Keratinocyte (primary cell): ENCODE results near the gene TPD52L1. TPM values are rescaled to one million over a fixed set of nuclear protein-coding genes. Genes with fewer than 3 reads are reported as not detected.

Experiments
- DNase-seq: peaks from one replicate; pipeline ENCODE4 v3.0.0-alpha.2; 2011; ENCODE audit warnings: low read depth, missing footprints, low spot score
- FAIRE-seq: peaks from 2 replicates; lab custom pipeline; 2011; peaks lifted over from hg19 to GRCh38; lab: Jason Lieb, UNC
- H2AFZ ChIP-seq: 2 replicates; pipeline ENCODE4 v1.6.0; 2012; ENCODE audit warnings: low read length, control low read depth, inconsistent platforms; ENCODE audit not compliant: control insufficient read depth
- H3K27ac ChIP-seq: 2 replicates; pipeline ENCODE4 v1.5.1; 2011; ENCODE audit warnings: low read length; ENCODE audit not compliant: control insufficient read depth, insufficient read depth
- H3K27me3 ChIP-seq: 3 replicates; pipeline ENCODE4 v1.6.0; 2011; ENCODE audit warnings: low read length; ENCODE audit not compliant: control insufficient read depth, insufficient read depth; ENCODE audit errors: extremely low read depth
- H3K36me3 ChIP-seq, 2 experiments: 2 replicates in 1 of 2; 3 replicates in 1 of 2; pipeline ENCODE4 v1.5.1; 2011; ENCODE audit warnings: low read length in 2 of 2, mild to moderate bottlenecking in 1 of 2; ENCODE audit not compliant: control insufficient read depth in 2 of 2, insufficient read depth in 2 of 2; ENCODE audit errors: extremely low read depth in 1 of 2
- H3K4me1 ChIP-seq: 3 replicates; pipeline ENCODE4 v1.5.1; 2011; ENCODE audit warnings: low read length; ENCODE audit not compliant: control insufficient read depth, insufficient read depth; ENCODE audit errors: extremely low read depth
- H3K4me2 ChIP-seq: 3 replicates; pipeline ENCODE4 v1.6.0; 2011; ENCODE audit warnings: low read depth, low read length; ENCODE audit not compliant: control insufficient read depth, insufficient read depth; ENCODE audit errors: extremely low read depth
- H3K4me3 ChIP-seq, 3 experiments: fragments of 200-600 bp in 1 of 3; sonication (generic) in 1 of 3; 2 replicates in 2 of 3; 3 replicates in 1 of 3; pipeline ENCODE4 v1.5.1; 2011 to 2016; ENCODE audit warnings: low read length in 3 of 3, mild to moderate bottlenecking in 3 of 3, control low read depth in 2 of 3, inconsistent platforms in 1 of 3, low read depth in 1 of 3, mixed read lengths in 1 of 3, mixed run types in 1 of 3, moderate library complexity in 1 of 3; ENCODE audit not compliant: control insufficient read depth in 2 of 3, insufficient read depth in 2 of 3; ENCODE audit errors: extremely low read depth in 1 of 3
- H3K79me2 ChIP-seq: 2 replicates; pipeline ENCODE4 v1.6.0; 2012; ENCODE audit warnings: low read length; ENCODE audit not compliant: control insufficient read depth, insufficient read depth
- H3K9ac ChIP-seq: 3 replicates; pipeline ENCODE4 v1.6.0; 2011; ENCODE audit warnings: low read length; ENCODE audit not compliant: control insufficient read depth, insufficient read depth; ENCODE audit errors: extremely low read depth
- H3K9me1 ChIP-seq: 3 replicates; pipeline ENCODE4 v1.6.0; 2011; ENCODE audit warnings: low read length; ENCODE audit not compliant: control insufficient read depth, insufficient read depth; ENCODE audit errors: extremely low read depth
- H3K9me3 ChIP-seq: 2 replicates; pipeline ENCODE4 v1.5.1; 2012; ENCODE audit warnings: low read depth, low read length; ENCODE audit not compliant: control insufficient read depth
- H4K20me1 ChIP-seq: 3 replicates; pipeline ENCODE4 v1.6.0; 2011; ENCODE audit warnings: low read length; ENCODE audit not compliant: control insufficient read depth, insufficient read depth; ENCODE audit errors: extremely low read depth
- EZH2 ChIP-seq: IDR thresholded peaks from one replicate; pipeline ENCODE4 v1.6.1; 2012; ENCODE audit warnings: inconsistent platforms, mild to moderate bottlenecking, low read length, moderate library complexity
- dilution Hi-C: fragments of 300-500 bp; cut with MboI; formaldehyde crosslinking; loops from one replicate; pipeline ENCODE4 v1.7.0; 2020; ENCODE audit warnings: low sequenced_read_pairs; ENCODE audit not compliant: extremely low pct_ligation_motif_present
- polyA plus RNA-seq, 5 experiments: library from polyadenylated mRNA; depleted of rRNA in 3 of 5; stranded (reverse) in 3 of 5; stranded (forward) in 1 of 5; unstranded in 1 of 5; fragments of >200 nt; gene quantifications; 1 replicate in 1 of 5; 2 replicates in 3 of 5; 3 replicates in 1 of 5; pipeline versions ENCODE4 v1.2.1 to v1.2.3, GENCODE V29; 2011 to 2012; ENCODE audit warnings: missing spikeins in 2 of 5, low read depth in 1 of 5, low replicate concordance in 1 of 5
- TF ChIP-seq, protein P1 (sequence below), 3 experiments: IDR thresholded peaks in 1 of 3; conservative IDR thresholded peaks in 1 of 3; optimal IDR thresholded peaks in 1 of 3; 2 replicates in 2 of 3; 3 replicates in 1 of 3; pipeline versions ENCODE3 to v1.5.1; 2011; ENCODE audit warnings: low read length in 3 of 3, mild to moderate bottlenecking in 3 of 3, moderate library complexity in 2 of 3, control low read depth in 1 of 3, inconsistent platforms in 1 of 3; ENCODE audit not compliant: insufficient read depth in 2 of 3; ENCODE audit errors: extremely low read depth in 1 of 3

TPD52L1 gene
- polyA plus RNA-seq, 1 donor (not counting 4 experiments of a cell fraction or from before 2014, with no cell fraction given), result 135 TPM

DNA sequence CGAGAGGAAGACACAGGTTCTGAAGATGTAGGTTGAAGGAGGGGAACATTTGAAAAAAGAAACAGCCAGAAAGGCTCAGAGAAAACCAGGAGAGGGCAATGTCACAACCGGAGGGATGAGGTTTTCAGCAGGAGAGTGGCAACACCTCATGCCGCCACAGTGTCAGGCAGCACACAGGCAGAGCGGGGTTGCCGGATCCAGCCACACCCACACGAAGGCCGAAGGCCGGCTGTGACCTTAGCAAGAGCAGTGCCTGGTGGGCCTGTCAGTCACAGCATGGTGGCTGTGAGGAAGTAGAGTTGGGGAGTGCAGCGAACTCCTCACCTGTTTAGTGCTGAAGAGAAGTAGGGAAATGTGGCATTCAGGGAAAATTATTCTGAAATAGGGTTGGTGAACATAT, 134.1 kb downstream of the TPD52L1 start:
- no peak overlapping the region for H3K4me2 ChIP-seq
- peaks cover 11% of the 10 kb centered on the region in 2 experiments for H3K36me3 ChIP-seq
- H3K27me3 ChIP-seq, result no peaks in the 10 kb centered on the region
- FAIRE-seq (no peak), DNase-seq (no peak)
- dilution Hi-C loops, result no loop called here
- no peak overlapping the region for H2AFZ ChIP-seq
- H3K9me3 ChIP-seq, result no peaks in the 10 kb centered on the region
- no peak overlapping the region for H3K9ac ChIP-seq
- H3K9me1 ChIP-seq, result no peaks in the 10 kb centered on the region
- H3K79me2 ChIP-seq, result no peaks in the 10 kb centered on the region
- no peak for TF ChIP-seq EZH2
- TF ChIP-seq, protein P1, sequence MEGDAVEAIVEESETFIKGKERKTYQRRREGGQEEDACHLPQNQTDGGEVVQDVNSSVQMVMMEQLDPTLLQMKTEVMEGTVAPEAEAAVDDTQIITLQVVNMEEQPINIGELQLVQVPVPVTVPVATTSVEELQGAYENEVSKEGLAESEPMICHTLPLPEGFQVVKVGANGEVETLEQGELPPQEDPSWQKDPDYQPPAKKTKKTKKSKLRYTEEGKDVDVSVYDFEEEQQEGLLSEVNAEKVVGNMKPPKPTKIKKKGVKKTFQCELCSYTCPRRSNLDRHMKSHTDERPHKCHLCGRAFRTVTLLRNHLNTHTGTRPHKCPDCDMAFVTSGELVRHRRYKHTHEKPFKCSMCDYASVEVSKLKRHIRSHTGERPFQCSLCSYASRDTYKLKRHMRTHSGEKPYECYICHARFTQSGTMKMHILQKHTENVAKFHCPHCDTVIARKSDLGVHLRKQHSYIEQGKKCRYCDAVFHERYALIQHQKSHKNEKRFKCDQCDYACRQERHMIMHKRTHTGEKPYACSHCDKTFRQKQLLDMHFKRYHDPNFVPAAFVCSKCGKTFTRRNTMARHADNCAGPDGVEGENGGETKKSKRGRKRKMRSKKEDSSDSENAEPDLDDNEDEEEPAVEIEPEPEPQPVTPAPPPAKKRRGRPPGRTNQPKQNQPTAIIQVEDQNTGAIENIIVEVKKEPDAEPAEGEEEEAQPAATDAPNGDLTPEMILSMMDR (optimal IDR thresholded peaks at IDR 0.05 in 1 of 3, IDR thresholded peaks at IDR 0.05 in 1 of 3, conservative IDR thresholded peaks at IDR 0.05 in 1 of 3; ENCODE audit: extremely low read depth in 1 of 3, insufficient read depth in 2 of 3, low read length in 3 of 3), result no peak
- no peaks in the 10 kb centered on the region for H3K4me1 ChIP-seq
- H4K20me1 ChIP-seq, result no peaks in the 10 kb centered on the region
- no peak overlapping the region for H3K4me3 ChIP-seq
- H3K27ac ChIP-seq, result no peak overlapping the region

DNA sequence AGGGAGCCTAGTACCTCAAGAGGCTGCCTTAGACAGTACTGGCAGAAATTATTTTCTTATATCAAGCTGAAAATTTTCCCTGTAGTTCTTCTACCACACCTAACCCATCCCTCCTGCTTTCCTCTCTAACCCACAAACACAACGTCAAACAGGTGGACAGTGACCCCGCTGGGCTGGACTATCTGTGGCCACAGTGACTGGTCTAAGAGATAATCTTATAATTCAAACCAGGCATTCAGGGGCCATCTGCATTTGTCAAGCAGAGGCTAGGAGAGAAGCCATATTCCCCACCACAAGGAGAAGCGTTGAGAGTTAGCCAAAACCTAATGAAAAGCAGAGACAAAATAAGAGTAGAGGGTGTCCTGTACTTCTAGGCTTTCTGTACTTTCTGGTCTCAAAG, 140.0 kb downstream of the TPD52L1 start:
- no peak overlapping the region for H3K4me2 ChIP-seq
- no peak overlapping the region for H3K4me3 ChIP-seq
- no peak for DNase-seq
- FAIRE-seq, result no peak
- H3K9me1 ChIP-seq, result no peaks in the 10 kb centered on the region
- H4K20me1 ChIP-seq, result no peaks in the 10 kb centered on the region
- H3K9ac ChIP-seq, result no peak overlapping the region
- no peaks in the 10 kb centered on the region for H3K79me2 ChIP-seq
- no peak overlapping the region for H3K27ac ChIP-seq
- H3K36me3 ChIP-seq, result peaks cover 15 to 19% of the 10 kb centered on the region in 2 experiments
- dilution Hi-C loops, result no loop called here
- TF ChIP-seq, protein P1 (optimal IDR thresholded peaks at IDR 0.05 in 1 of 3, IDR thresholded peaks at IDR 0.05 in 1 of 3, conservative IDR thresholded peaks at IDR 0.05 in 1 of 3; ENCODE audit: extremely low read depth in 1 of 3, insufficient read depth in 2 of 3, low read length in 3 of 3), result no peak
- no peak for TF ChIP-seq EZH2
- no peaks in the 10 kb centered on the region for H3K27me3 ChIP-seq
- H2AFZ ChIP-seq, result no peak overlapping the region
- H3K4me1 ChIP-seq, result no peaks in the 10 kb centered on the region
- no peaks in the 10 kb centered on the region for H3K9me3 ChIP-seq
